GM21367 (cell line): ENCODE results near the gene OR2F2.

Experiments
- ATAC-seq: cut with Tn5 transposase; IDR thresholded peaks from one replicate; pipeline ENCODE4 v1.9.1; 2021; ENCODE audit not compliant: unreplicated experiment

OR2F2 gene, protein sequence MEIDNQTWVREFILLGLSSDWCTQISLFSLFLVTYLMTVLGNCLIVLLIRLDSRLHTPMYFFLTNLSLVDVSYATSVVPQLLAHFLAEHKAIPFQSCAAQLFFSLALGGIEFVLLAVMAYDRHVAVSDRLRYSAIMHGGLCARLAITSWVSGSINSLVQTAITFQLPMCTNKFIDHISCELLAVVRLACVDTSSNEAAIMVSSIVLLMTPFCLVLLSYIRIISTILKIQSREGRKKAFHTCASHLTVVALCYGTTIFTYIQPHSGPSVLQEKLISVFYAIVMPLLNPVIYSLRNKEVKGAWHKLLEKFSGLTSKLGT

DNA sequence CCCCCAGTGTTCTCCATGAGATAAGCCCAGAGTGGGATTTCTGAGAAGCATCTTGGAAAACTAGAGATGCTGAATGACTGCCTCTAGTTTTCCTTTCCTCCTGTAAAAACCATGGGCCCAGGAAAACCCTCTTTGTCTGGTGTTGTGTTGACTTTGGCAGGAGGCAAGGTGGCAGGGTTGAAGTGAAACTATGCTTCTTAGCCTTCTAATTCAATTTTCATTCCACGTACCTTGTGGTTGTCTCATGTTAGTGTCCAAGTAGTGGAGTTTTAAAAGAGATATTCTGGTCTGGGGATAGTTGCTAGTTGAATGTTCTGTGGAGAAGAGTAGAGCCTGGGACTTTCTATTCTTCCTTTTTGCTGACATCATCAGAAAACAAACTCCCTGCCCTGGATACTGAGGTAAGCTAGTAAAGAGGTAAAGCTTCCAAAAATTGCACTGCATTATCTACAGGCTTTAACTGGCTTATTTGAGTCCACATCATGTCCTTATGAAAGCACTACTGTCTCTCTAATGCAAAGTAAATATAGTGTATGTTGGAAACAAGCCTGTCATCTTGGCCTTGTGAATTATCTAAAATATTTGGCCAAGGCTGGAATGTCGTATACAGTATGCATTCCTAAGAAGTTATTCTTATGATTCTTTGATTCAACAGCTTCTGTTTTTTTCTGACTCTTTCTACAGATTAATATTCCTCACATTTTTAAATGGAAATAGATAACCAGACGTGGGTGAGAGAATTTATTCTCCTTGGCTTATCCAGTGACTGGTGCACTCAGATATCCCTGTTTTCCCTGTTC lies at the start of gene OR2F2:
TSS of gene OR2F2 (plus strand) at position 708 of the 800 bp plus-strand sequence. CDS start at position 708, 0 bp downstream.
- no peak for ATAC-seq

DNA sequence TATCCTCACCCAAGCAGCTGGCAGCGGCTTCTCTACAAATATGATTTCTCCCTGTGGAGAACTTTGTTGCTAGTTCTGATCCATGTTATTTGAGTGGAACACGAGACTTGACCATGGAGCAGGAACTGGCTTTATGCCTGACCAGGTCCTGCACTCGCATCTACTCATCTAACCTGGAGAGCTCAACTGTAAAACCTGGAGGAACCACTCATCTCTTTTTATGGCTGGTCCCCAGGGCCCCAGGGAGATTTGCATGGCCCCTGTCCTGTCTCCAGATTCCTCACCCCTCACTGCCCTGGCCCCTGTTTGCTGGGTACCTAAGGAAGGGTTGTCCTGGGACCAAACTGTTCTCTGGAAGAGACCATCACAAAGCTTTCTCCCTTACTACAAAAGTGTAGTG lies 49.1 kb upstream of the OR2F2 start:
- ATAC-seq = no peak

DNA sequence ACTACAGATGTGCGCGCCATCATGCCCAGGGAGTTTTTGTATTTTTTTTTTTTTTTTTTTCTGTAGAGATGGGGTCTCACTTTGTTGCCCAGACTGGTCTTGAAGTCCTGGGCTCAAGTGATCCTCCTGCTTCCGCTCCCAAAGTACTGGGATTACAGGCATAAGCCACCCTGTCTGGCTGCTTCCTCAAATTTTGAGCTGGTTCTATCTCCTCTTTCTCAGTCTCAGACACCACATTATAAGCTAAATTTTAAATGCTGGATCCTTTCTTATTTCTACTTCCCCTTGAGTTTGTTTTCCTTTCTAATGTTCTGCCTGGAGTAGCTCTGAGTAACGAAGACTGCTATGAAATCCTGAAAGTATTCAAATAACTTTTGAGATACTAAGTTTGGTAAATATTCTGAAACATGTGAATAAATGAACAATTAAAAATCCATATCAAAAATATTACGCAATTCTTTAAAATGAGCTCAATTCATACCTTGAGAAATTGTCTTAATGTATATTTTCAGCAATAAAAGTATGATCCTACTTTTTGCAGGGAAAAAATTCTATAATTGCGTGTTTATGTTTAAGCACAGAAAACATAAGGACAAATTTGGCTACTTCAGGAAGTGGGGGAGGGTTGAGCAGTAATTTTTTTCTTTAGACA lies 48.1 kb upstream of the OR2F2 start:
- ATAC-seq = no peak

- no peak for ATAC-seq
Observed at GRCh38 chr7:143889068-143889467, 46.0 kb upstream of the OR2F2 start.

GRCh38 chr7:143890558-143890957 lies 44.5 kb upstream of the OR2F2 start:
- no peak for ATAC-seq

GRCh38 chr7:143891457-143891856 lies 43.6 kb upstream of the OR2F2 start:
- no peak for ATAC-seq

GRCh38 chr7:143892527-143893300 lies 42.3 kb upstream of the OR2F2 start:
- ATAC-seq = peak; percentile 100

DNA sequence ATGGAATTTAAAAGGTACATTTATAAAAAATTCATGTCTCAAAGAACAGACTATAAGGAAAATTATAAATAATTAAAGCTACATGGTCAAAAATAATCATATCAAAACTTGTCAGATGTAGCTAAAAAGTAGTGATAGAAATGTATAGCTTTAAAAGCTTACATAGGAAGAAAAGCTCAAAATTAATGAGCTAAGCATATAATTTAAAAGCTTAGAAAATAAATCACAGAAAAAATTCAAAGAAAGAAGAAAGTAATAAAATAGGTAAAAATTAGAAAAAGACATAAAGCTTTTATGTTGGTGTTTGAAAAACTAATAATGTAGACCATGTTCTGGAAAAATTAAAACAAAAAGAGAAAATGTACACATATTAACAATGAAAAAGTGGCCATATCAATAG lies 38.4 kb upstream of the OR2F2 start:
- ATAC-seq = no peak

GRCh38 chr7:143898810-143899209 lies 36.2 kb upstream of the OR2F2 start:
- ATAC-seq = no peak

GRCh38 chr7:143900230-143900766 lies 34.7 kb upstream of the OR2F2 start:
- ATAC-seq = no peak

- ATAC-seq = no peak
Observed at GRCh38 chr7:143901332-143901667, 33.7 kb upstream of the OR2F2 start.

DNA sequence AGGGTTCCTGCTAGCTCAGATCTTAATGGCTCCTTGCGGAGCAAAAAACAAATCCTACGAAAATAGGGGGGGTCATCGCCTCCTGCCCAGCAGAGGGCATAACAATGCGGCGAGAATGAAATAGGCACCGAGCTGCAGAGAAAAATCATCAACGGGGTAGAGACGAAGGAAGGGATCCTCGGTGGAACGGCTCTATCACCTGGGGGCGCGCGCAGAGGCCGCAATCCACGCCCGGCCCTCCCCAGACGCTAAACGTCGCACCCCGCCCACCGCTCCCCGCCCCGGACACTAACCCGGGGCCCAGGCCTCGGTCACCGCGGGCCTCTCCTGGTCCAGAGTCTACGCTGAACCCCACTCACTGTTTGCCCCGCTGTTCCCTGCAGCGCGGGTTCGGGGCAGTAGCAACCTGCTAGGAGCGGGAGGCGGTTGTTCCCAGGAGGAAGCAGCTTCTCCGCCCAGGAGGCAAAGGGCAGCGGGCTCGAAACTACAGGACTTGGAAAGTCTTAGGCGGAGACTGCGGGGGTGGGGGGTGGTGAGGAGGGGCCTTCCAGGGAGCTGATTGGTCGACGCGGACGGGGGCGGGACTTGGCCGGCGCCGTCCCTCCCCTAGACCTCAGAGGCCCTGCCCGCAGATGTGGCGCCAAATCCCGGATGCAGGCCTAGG lies 33.2 kb upstream of the OR2F2 start, which contains the start of gene TCAF1:
TSS of gene TCAF1 (minus strand) at position 509 of the 664 bp plus-strand sequence. CDS start 25,568 bp downstream, outside the sequence.
- ATAC-seq = peak; percentile 91

- ATAC-seq = no peak
Observed at GRCh38 chr7:143902332-143902899, 32.6 kb upstream of the OR2F2 start.

GRCh38 chr7:143905509-143905908 lies 29.5 kb upstream of the OR2F2 start:
- ATAC-seq = no peak

DNA sequence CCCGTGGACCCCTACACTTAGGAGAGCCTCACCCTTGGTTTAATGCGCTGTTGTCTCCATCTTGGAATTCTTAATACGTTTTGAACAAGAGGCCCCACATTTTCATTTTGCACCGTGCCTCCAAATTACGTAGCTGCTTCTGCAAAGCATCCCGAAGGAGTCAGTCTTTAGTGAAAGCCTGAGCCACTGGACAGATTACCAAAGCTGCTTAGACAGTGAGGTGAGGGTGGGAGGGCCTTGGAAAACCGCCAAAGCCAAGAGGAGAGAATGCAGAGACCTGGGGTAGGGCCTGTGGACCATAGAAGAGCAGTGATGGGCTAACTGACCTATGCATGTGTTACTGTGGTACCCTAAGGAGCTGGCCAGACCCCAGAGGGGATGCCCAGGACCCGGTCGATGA lies 28.9 kb upstream of the OR2F2 start:
- no peak for ATAC-seq

DNA sequence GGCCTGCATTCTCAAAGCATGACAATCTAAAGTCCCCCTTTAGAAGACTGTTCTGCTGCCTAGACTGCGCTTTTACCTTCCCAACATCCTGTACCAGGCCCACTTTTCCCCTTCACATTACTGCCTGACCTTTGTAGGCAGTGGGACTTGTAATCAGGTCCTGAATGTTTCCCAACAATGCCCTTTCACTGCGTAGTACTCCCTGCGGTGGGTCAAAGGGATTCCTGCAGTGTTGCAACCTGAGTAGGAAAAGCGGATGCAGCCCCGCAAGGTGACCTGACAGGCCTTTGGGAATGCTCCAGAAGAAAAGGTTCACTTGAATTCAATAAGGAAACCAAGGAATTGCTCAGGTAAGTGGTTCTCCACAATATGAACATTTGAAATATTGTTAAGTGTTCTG lies 28.1 kb upstream of the OR2F2 start:
- ATAC-seq = no peak

DNA sequence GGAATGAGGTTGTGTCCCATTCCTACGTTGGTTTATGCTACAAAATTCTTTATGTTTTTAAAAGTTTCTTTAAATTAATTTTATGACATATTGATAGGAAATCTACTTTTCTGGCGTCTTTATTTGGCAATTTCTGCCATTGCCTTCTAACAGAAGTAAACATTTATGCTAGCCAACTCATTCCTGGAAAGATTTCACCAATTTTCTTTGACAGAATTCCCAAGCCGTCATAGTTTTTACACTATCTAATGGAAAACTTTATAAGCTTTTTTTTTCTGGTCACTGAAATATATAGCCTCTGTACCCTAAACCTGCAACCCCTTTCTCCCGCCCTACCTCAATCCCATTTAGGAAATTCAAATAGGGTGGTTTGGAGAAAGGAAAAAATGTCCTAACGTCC lies 26.9 kb upstream of the OR2F2 start:
- ATAC-seq = no peak

GRCh38 chr7:143909863-143910262 lies 25.2 kb upstream of the OR2F2 start:
- ATAC-seq = no peak

- no peak for ATAC-seq
Observed at GRCh38 chr7:143910473-143911248, 24.4 kb upstream of the OR2F2 start.
